Trophoblast cell (in vitro differentiated cells and primary cell): ENCODE measurements around the gene SCAP.

Experiments
- DNase-seq, 2 donors: peaks; one replicate each; pipeline ENCODE4 v3.0.0-alpha.2; 2016
- H2AFZ ChIP-seq: 2 replicates; pipeline ENCODE4 v1.6.1; 2013; ENCODE audit warnings: low read length, moderate library complexity, mild to moderate bottlenecking; ENCODE audit not compliant: insufficient read depth, poor library complexity
- H2AK5ac ChIP-seq: 2 replicates; pipeline ENCODE4 v1.6.1; 2013; ENCODE audit warnings: mild to moderate bottlenecking, low read length
- H2BK120ac ChIP-seq: 2 replicates; pipeline ENCODE4 v1.6.1; 2013; ENCODE audit warnings: low read length, mild to moderate bottlenecking, moderate library complexity; ENCODE audit not compliant: insufficient read depth, poor library complexity
- H2BK12ac ChIP-seq: 2 replicates; pipeline ENCODE4 v1.6.1; 2013; ENCODE audit warnings: mild to moderate bottlenecking, low read length, moderate library complexity
- H2BK5ac ChIP-seq: 2 replicates; pipeline ENCODE4 v1.6.1; 2013; ENCODE audit warnings: low read length, low read depth, moderate library complexity, mild to moderate bottlenecking; ENCODE audit not compliant: poor library complexity
- H3K14ac ChIP-seq: 2 replicates; pipeline ENCODE4 v1.6.1; 2013; ENCODE audit warnings: mild to moderate bottlenecking, low read length
- H3K18ac ChIP-seq: 2 replicates; pipeline ENCODE4 v1.6.1; 2013; ENCODE audit warnings: mild to moderate bottlenecking, low read length
- H3K23ac ChIP-seq: 2 replicates; pipeline ENCODE4 v1.6.1; 2013; ENCODE audit warnings: low read length
- H3K27ac ChIP-seq: 2 replicates; pipeline ENCODE4 v1.5.1; 2013; ENCODE audit warnings: low read depth, mild to moderate bottlenecking, inconsistent platforms, low read length, moderate library complexity
- H3K27me3 ChIP-seq: 2 replicates; pipeline ENCODE4 v1.6.1; 2013; ENCODE audit warnings: inconsistent platforms, mild to moderate bottlenecking, low read length, moderate library complexity; ENCODE audit not compliant: insufficient read depth
- H3K36me3 ChIP-seq, 2 experiments: 1 replicate in 1 of 2; 2 replicates in 1 of 2; pipeline ENCODE4 v1.6.1; 2013; ENCODE audit warnings: low read length in 2 of 2, mild to moderate bottlenecking in 2 of 2, moderate library complexity in 1 of 2; ENCODE audit not compliant: insufficient read depth in 2 of 2, control insufficient read depth in 1 of 2
- H3K4ac ChIP-seq: 2 replicates; pipeline ENCODE4 v1.6.1; 2013; ENCODE audit warnings: low read depth, mild to moderate bottlenecking, low read length, moderate library complexity
- H3K4me1 ChIP-seq, 2 experiments: 1 replicate in 1 of 2; 2 replicates in 1 of 2; pipeline ENCODE4 v1.6.1; 2013; ENCODE audit warnings: low read length in 2 of 2, mild to moderate bottlenecking in 2 of 2, moderate library complexity in 1 of 2; ENCODE audit not compliant: insufficient read depth in 2 of 2, control insufficient read depth in 1 of 2
- H3K4me2 ChIP-seq: 2 replicates; pipeline ENCODE4 v1.6.1; 2013; ENCODE audit warnings: inconsistent platforms, mild to moderate bottlenecking, low read length, moderate library complexity
- H3K4me3 ChIP-seq: 2 replicates; pipeline ENCODE4 v1.5.1; 2013; ENCODE audit warnings: mild to moderate bottlenecking, low read depth, low read length, inconsistent platforms
- H3K79me1 ChIP-seq: one replicate; pipeline ENCODE4 v1.6.1; 2013; ENCODE audit warnings: low read length
- H3K79me2 ChIP-seq: 2 replicates; pipeline ENCODE4 v1.6.1; 2013; ENCODE audit warnings: low read length, mild to moderate bottlenecking; ENCODE audit not compliant: control insufficient read depth, insufficient read depth, poor library complexity
- H3K9ac ChIP-seq: 2 replicates; pipeline ENCODE4 v1.6.1; 2013; ENCODE audit warnings: mild to moderate bottlenecking, low read length
- H3K9me3 ChIP-seq: 2 replicates; pipeline ENCODE4 v1.6.1; 2013; ENCODE audit warnings: low read depth, mild to moderate bottlenecking, control low read depth, inconsistent platforms, low read length; ENCODE audit not compliant: insufficient read depth
- H4K12ac ChIP-seq: 2 replicates; pipeline ENCODE4 v1.6.1; 2013; ENCODE audit warnings: low read depth, mild to moderate bottlenecking, low read length, moderate library complexity
- H4K8ac ChIP-seq: 2 replicates; pipeline ENCODE4 v1.6.1; 2013; ENCODE audit warnings: low read depth, mild to moderate bottlenecking, low read length, moderate library complexity
- H4K91ac ChIP-seq: one replicate; pipeline ENCODE4 v1.6.1; 2013; ENCODE audit warnings: low read depth, mild to moderate bottlenecking, low read length, moderate library complexity
- WGBS: extraction: QIAGEN DNeasy Blood & Tissue Kit; methylation state at CpG from one replicate; pipeline ENCODE4 v1.1.7; 2013; ENCODE audit warnings: missing lambda C conversion rate; ENCODE audit not compliant: insufficient read length, insufficient coverage; ENCODE audit errors: extremely low coverage; 5-methylcytosine and 5-hydroxymethylcytosine counted together

Gene SCAP

GRCh38 chr3:47409688-47410416 is 65.9 kb downstream of the SCAP start:
- Histone ChIP-seq H4K12ac (no peak overlapping the region), H3K27ac (no peak overlapping the region), H3K27me3 (no peaks in the 10 kb centered on the region), H3K79me1 (no peaks in the 10 kb centered on the region), H3K9me3 (peaks cover 2% of the 10 kb centered on the region), H3K18ac (no peak overlapping the region), H2BK5ac (no peak overlapping the region), H3K9ac (no peak overlapping the region), H2BK120ac (no peak overlapping the region), H3K14ac (no peak overlapping the region), H4K8ac (no peak overlapping the region), H3K4ac (no peak overlapping the region), H3K36me3 (peaks cover 85 to 89% of the 10 kb centered on the region in 2 experiments), H3K4me2 (no peak overlapping the region), H2BK12ac (no peak overlapping the region), H2AFZ (no peak overlapping the region), H2AK5ac (no peak overlapping the region), H3K4me3 (no peak overlapping the region), H3K4me1 (no peaks in the 10 kb centered on the region), H3K23ac (no peak overlapping the region), H4K91ac (no peak overlapping the region), H3K79me2 (no peaks in the 10 kb centered on the region)
- no peak for DNase-seq
- no CpG with 5 or more reads among the region's 26 CpGs for WGBS

- Histone ChIP-seq H3K23ac (no peak overlapping the region), H3K4me2 (no peak overlapping the region), H4K8ac (no peak overlapping the region), H3K9ac (no peak overlapping the region), H3K36me3 (peaks cover 82 to 88% of the 10 kb centered on the region in 2 experiments), H3K4me3 (no peak overlapping the region), H4K12ac (no peak overlapping the region), H3K4me1 (no peaks in the 10 kb centered on the region), H3K79me2 (peaks cover 2% of the 10 kb centered on the region), H3K27me3 (no peaks in the 10 kb centered on the region), H2AK5ac (no peak overlapping the region), H2BK12ac (no peak overlapping the region), H4K91ac (no peak overlapping the region), H3K18ac (no peak overlapping the region), H2AFZ (no peak overlapping the region), H2BK120ac (no peak overlapping the region), H3K9me3 (peaks cover 3% of the 10 kb centered on the region), H3K14ac (no peak overlapping the region), H3K79me1 (no peaks in the 10 kb centered on the region), H3K4ac (no peak overlapping the region), H2BK5ac (no peak overlapping the region), H3K27ac (no peak overlapping the region)
- no CpG with 5 or more reads among the region's 15 CpGs for WGBS
- DNase-seq = no peak
Measured at GRCh38 chr3:47409284-47409683, 66.5 kb downstream of the SCAP start.

GRCh38 chr3:47408839-47409229 is 66.9 kb downstream of the SCAP start:
- Histone ChIP-seq H3K18ac (no peak overlapping the region), H2BK12ac (no peak overlapping the region), H3K4me1 (no peaks in the 10 kb centered on the region), H2BK120ac (no peak overlapping the region), H2BK5ac (no peak overlapping the region), H3K4ac (no peak overlapping the region), H3K27me3 (no peaks in the 10 kb centered on the region), H3K4me3 (no peak overlapping the region), H3K79me2 (peaks cover 2% of the 10 kb centered on the region), H3K23ac (no peak overlapping the region), H3K36me3 (peaks cover 78 to 84% of the 10 kb centered on the region in 2 experiments), H3K79me1 (no peaks in the 10 kb centered on the region), H3K9ac (no peak overlapping the region), H3K4me2 (no peak overlapping the region), H3K9me3 (peaks cover 3% of the 10 kb centered on the region), H2AK5ac (no peak overlapping the region), H4K91ac (no peak overlapping the region), H3K27ac (no peak overlapping the region), H4K12ac (no peak overlapping the region), H4K8ac (no peak overlapping the region), H2AFZ (no peak overlapping the region), H3K14ac (no peak overlapping the region)
- WGBS = no CpG with 5 or more reads among the region's 15 CpGs
- DNase-seq = no peak

DNA sequence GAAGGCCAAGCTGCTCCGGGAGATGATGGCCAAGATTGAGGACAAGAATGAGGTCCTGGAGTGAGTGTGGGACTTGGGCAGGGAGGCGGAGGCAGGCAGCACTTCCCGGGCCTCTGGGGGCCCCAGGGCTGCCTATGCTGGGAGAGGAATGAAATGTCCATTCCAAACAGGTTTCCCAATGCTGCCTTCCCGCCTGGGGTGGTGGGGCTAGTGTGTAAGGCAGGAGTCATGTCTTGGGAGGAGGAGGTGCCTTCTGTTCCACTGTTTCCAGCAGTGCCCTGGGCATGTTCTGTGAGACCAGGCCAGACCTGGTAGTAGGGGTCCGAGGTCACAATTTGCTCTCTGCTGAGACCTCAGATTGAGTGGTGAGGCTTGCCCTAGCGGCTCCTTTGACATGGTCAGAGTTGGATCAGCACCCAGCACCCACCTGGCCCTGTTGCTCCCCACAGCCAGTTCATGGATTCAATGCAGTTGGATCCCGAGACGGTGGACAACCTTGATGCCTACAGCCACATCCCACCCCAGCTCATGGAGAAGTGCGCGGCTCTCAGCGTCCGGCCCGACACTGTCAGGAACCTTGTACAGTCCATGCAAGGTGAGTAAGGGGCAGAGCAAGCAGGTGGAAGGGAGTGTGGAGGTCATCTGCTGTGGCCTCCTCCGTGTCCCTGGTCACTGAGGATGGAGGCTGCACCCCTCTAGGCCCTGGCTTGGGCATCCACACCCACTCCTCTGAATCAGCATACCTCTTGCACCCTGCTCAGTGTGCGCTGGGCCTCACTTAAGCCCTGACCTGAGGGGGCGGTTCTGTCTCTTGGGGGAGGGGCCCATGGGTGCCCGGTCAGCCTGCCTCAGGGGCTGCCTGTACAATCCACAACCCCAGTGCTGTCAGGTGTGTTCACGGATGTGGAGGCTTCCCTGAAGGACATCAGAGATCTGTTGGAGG is 67.6 kb downstream of the SCAP start:
- Histone ChIP-seq H3K14ac (no peak overlapping the region), H2BK5ac (no peak overlapping the region), H4K8ac (no peak overlapping the region), H4K91ac (no peak overlapping the region), H3K4ac (no peak overlapping the region), H3K9ac (no peak overlapping the region), H3K79me1 (no peaks in the 10 kb centered on the region), H3K23ac (no peak overlapping the region), H3K79me2 (peaks cover 2% of the 10 kb centered on the region), H2AK5ac (no peak overlapping the region), H3K9me3 (peaks cover 3% of the 10 kb centered on the region), H3K27ac (no peak overlapping the region), H3K36me3 (peaks cover 71 to 78% of the 10 kb centered on the region in 2 experiments), H2BK12ac (no peak overlapping the region), H3K27me3 (no peaks in the 10 kb centered on the region), H4K12ac (no peak overlapping the region), H3K4me1 (no peaks in the 10 kb centered on the region), H2AFZ (no peak overlapping the region), H2BK120ac (no peak overlapping the region), H3K4me3 (no peak overlapping the region), H3K18ac (no peak overlapping the region), H3K4me2 (no peak overlapping the region)
- DNase-seq = peak; percentile 37 to 45
- no CpG with 5 or more reads among the region's 18 CpGs for WGBS
